Erythroblast (primary cell): ENCODE data around the gene DRAP1.

Experiments used
- GATA1 ChIP-seq: IDR thresholded peaks from 2 replicates; pipeline ENCODE4 v1.6.1; 2011; ENCODE audit warnings: low read depth, mild to moderate bottlenecking, control low read depth, low read length, moderate library complexity
- POLR2A ChIP-seq: IDR thresholded peaks from 2 replicates; pipeline ENCODE4 v1.6.1; 2011; ENCODE audit warnings: mild to moderate bottlenecking, low read length

- no peak for TF ChIP-seq POLR2A
- no peak for TF ChIP-seq GATA1
Observed at GRCh38 chr11:65871811-65872548, 47.2 kb upstream of the DRAP1 start.
